EH (cell line): ENCODE data around the gene PTPRS.
"Not testable (repeated sequence)": the region's sequence is repeated elsewhere in the genome, so short reads cannot be mapped to it uniquely, and the experiment has no call there.

ENCODE experiments used
- DNase-seq: peaks from one replicate; pipeline ENCODE4 v3.0.0-alpha.2; 2015; ENCODE audit warnings: low read depth

Gene PTPRS

DNA sequence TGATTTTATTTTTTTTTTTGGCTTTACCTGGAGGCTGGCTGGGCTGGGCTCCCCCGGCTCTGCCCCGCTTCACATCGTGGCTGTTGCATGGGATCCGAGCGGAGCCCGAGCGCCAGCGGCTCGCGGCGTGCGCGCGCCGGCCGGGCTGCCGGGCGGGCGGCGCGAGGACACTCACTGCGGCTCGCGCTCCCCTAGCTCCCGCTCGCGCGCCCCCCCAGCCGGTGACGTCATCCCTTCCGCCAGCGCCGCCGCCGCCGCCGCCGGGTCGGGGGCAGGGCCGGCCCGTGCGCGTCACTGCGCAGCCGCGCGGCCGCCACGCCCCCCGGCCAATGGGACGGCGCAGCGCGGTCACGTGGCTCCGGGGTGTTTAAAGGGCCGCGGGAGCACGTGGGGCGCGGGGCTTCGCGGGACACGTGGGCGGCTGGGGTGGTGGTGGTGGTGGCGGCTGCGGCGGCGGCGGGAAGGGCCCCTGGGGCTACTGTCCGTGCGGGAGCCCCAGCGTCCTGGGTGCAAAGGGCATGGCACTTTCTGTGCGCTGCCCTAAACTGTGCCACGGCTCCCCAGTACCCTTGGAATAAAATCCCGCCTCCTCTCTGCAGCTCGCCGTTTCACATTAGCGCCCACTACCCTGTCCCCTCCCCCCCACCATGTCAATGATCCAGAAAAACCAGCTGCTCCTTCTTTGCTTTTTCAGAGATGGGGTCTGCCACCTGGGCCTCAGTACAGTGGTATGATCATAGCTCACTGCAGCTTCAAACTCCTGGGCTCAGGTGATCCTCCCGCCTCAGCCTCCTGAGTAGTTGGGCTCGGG is at the start of gene PTPRS:
Gene PTPRS (minus strand): TSS at position 176 of the 811 bp plus-strand sequence. CDS start 54,672 bp downstream, outside the sequence.
- DNase-seq, result peak; percentile 85

DNA sequence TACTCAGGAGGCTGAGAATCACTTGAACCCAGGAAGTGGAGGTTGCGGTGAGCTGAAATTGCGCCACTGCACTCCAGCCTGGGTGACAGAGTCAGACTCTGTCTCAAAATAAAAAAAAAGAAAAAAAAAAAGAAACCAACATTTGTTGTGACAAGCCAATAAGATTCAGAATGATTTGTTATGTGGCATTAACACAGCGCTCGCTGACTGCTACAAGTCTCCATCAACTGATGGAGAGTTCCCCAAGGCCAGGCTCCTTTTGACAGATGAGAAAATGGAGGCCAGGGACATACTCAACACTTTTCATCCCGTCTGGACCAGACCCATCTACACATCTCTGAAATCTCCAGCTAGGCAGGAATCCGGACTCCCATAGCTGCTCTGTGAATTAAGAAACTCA is 48.7 kb upstream of the PTPRS start:
- DNase-seq, result no peak

DNA sequence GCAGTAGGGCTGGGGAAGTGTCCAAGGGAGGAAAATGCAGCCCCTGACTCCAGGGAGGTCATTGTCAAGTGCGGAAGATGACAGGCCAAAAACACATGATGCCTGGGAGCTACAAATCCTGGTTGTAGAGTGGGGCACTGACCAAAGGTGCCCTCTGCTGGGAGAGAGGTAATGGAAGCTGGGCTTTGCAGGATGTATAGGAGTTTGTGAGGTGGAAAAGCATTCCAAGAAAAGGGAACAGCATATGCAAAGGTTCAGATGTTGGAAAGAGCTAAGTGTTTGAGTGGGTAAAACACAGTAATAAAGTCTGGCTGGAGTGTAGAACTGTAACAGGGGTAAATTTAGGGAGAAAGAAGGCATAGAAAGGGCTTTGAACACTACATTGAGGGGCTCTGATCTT is 46.9 kb upstream of the PTPRS start:
- DNase-seq, result no peak

DNA sequence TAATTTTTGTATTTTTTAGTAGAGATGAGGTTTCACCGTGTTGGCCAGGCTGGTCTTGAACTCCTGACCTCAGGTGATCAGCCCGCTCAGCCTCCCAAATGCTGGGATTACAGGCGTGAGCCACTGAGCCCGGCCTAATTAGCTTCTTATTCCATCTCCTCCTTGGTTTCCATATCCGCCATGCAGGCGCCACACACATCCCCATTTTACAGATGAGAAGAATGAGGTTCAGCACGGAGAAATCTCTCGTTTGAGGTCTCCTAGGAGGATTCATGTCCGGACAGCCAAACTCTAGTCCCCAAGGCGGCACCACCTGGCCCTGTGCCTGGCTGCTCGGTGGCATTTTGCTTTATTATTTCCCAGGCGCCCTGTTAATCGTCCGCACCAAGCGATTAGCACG is 46.2 kb upstream of the PTPRS start:
- no peak for DNase-seq

- DNase-seq, result not testable (repeated sequence)
These were observed 40.6 kb upstream of the PTPRS start for GRCh38 chr19:5381197-5381596.

- no peak for DNase-seq
These were observed 39.8 kb upstream of the PTPRS start for GRCh38 chr19:5380215-5380919.

DNA sequence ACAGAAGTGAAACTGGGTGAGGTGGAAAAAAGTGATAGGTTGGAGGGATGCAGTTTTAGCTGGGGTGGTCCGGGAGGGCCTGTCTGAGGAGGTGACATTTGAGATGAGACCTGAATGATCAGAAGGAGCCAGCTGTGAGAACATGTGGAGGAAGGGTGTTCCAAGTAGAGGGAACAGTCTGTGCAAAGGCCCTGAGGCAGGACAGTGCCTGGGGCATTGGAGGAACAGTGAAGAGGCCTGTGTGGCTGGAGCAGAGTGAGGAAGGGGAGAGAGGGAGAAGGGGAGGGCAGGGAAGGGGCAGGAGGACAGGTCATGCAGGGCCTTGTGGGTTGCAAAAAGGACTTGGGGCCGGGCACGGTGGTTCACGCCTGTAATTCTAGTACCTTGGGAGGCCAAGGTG is 36.3 kb upstream of the PTPRS start:
- DNase-seq, result no peak

DNA sequence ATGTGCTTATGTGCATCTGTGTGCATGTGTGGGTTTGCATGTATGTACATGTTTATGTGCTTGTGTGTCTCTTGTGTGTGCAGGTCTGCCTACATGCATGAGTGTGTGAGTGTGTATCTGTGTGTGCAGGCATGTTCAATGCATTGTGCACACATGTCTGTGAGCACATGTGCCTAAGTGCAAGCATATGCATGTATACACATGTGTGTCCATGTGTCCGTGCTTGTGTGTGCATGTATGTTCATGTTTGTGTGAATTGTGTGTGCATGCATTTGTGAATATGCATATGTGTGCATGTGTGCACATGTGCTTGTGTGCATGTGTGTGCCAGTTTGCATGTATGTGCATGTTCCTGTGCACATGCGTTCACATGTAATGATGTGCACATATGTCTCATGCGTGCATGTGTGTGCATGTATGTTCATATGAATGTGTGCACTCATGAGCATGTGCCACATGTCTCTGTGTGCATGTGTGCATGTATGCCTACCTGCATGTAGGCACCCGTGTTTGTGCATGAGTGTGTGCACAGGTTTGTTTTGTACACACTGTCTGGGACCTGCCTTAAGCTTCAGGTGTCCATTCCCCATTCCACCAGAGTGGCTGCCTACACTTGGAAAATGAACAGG is 32.1 kb upstream of the PTPRS start:
- DNase-seq, result no peak

GRCh38 chr19:5369962-5370367 is 29.4 kb upstream of the PTPRS start:
- peak; percentile 40 for DNase-seq

DNA sequence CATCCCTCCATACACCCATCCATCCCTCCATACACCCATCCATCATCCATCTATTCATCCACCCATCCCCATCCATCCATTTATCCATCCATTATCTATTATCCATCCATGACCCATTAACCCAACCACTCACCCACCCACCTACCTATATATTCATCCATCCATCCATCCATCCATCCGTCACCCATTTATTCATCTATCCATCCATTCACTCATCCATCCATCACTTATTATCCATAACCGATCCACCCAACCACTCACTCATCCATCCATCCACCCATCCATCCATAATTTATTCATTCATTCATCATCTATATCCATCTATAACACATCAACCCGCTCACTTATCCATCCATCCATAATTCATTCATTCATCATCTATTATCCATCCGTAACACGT is 28.7 kb upstream of the PTPRS start:
- DNase-seq, result no peak

GRCh38 chr19:5367530-5368133 is 27.0 kb upstream of the PTPRS start:
- DNase-seq, result no peak

- no peak for DNase-seq
These were observed 25.3 kb upstream of the PTPRS start for GRCh38 chr19:5365905-5366304.

GRCh38 chr19:5364674-5365073 is 24.1 kb upstream of the PTPRS start:
- no peak for DNase-seq

DNA sequence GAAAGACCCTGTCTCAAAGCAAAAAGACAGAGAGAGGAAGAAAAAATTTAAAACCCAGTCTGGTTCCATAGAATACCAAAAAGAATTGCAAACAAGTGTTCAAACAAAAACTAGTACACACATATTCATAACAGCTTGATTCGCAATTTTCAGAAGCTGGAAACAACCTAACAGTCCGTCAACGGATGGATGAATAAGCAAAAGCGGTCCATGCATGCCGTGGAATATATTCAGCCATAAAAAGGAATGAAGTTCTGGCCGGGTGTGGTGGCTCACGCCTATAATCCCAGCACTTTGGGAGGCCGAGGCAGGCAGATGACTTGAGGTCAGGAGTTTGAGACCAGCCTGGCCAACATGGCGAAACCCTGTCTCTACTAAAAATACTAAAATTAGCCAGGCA is 21.2 kb upstream of the PTPRS start:
- not testable (repeated sequence) for DNase-seq

DNA sequence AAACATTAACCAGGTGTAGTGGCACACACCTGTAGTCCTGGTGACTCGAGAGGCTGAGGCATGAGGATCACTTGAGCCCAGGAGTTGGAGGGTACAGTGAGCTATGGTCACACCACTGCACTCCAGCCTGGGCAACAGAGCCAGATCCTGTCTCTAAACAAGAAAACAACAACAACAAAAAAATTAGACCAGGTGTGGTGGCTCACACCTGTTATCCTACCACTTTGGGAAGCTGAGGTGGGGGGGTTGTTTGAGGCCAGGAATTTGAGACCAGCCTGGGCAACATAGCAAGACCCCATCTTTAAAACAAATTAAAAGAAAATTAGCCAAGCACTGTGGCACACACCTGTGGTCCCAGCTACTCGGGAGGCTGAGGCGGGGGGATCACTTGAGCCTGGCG is 20.8 kb upstream of the PTPRS start:
- DNase-seq, result no peak

- DNase-seq, result peak; percentile 45
These were observed 19.6 kb upstream of the PTPRS start for GRCh38 chr19:5360003-5360780.

DNA sequence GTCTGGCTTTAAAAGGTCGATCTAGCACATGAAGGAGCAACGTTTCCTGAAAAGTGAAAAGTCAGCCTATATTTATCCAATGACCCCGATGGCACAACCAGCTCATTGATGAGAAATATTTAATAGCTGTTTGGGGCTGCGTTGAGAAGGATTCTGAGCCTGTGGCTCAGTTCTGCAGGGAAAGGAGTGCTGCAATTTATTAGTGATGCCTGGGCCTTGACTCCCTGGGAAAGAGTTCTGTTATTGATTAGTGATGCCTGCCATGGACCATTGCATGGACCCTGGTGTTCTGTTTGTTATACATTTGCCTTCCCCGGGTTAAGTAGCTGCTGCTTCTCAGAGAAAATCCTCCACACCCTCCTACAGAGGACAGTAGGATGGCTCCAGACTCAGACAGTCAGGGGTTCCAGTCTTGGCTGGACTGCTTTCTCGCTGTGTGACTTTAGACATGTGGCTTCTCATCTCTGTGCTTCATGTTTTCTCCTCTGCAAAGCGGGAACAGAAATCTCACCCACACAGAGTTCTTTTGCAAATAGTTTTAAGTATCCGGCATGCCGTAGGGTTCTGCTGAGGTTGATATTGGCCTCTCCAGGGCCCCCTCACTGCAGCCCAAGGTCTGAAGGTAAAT is 17.7 kb upstream of the PTPRS start:
- peak; percentile 30 for DNase-seq

GRCh38 chr19:5357584-5357983 is 17.0 kb upstream of the PTPRS start:
- DNase-seq, result no peak

- no peak for DNase-seq
These were observed 16.3 kb upstream of the PTPRS start for GRCh38 chr19:5356918-5357317.

DNA sequence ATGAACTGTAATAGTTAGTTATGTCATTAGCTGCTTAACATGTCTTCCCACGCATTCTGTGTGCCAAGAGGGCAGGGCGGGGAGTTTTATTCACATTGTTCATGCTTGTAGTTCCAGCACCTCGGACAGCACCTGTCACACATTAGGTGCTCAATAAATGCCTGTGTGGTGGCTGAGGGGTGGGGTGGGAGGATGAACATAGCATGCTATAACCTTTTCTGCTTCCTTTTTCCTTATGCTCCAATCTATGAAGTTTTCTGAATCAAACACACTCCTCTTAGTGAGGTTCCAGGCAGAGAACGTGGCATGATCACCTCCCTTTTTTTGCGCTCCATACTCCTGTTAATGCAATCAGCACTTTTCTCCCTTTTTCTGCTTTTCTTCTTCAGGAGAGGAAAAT is 15.8 kb upstream of the PTPRS start:
- no peak for DNase-seq

- DNase-seq, result no peak
These were observed 15.1 kb upstream of the PTPRS start for GRCh38 chr19:5355693-5356092.
